OCI-M1 (cell line): Measurements from ENCODE around the gene GRAMD1A.
A peak's percentile ranks its signal among the peaks of the same experiment; 100 is the strongest.
"Not testable (repeated sequence)": the region's sequence is repeated elsewhere in the genome, so short reads cannot be mapped to it uniquely, and the experiment has no call there.

Source experiments
- DNase-seq: peaks from one replicate; lab custom pipeline; 2025; lab: John Stamatoyannopoulos, UW

Gene GRAMD1A

GRCh38 chr19:34999498-35000337 is at the start of gene GRAMD1A:
GRAMD1A (plus strand) TSS chr19:35000323; CDS start chr19:35000479, 156 bp downstream.
- peak; percentile 92 for DNase-seq

GRCh38 chr19:34953092-34953491 is 47.0 kb upstream of the GRAMD1A start:
- DNase-seq: no peak

DNA sequence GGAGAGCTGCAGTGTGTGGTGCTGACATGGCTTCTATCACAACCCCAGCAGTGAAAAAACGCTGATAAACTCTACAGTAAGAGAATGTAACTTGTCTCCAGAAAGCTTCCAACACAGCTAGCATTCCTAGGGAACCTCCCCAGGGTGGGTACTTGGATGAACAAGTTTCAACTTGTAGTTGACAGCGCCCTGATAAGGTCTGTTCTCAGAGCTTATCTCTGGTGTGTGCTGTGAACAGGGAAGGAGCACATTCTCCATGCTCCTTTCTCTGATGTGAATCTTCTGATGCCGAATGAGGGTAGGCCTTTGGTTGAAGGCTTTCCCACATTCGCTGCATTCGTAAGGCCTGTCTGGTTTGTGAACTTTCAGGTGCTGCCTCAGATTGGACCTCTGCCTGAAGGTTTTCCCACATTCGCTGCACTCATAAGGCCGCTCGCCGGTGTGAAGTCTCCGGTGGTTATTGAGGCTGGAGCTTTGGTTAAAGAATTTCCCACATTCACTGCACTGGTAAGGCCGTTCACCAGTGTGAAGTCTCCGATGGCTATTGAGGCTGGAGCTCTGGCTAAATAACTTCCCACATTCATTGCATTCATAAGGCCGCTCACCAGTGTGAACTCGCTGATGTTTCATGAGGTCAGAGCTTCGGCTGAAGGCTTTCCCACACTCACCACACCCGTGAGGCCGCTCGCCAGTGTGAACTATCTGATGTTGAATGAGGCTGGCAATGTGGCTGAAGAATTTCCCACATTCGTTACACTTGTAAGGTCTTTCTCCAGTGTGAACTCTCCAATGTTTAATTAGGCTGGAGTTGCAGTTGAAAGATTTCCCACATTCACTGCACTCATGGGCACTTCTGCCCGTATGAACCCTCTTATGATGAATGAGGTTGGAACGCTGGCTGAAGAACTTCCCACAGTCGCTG is 42.0 kb upstream of the GRAMD1A start:
- DNase-seq: no peak

GRCh38 chr19:34959021-34959420 is 41.1 kb upstream of the GRAMD1A start:
- no peak for DNase-seq

GRCh38 chr19:34960103-34960805 is 39.9 kb upstream of the GRAMD1A start:
- no peak for DNase-seq

DNA sequence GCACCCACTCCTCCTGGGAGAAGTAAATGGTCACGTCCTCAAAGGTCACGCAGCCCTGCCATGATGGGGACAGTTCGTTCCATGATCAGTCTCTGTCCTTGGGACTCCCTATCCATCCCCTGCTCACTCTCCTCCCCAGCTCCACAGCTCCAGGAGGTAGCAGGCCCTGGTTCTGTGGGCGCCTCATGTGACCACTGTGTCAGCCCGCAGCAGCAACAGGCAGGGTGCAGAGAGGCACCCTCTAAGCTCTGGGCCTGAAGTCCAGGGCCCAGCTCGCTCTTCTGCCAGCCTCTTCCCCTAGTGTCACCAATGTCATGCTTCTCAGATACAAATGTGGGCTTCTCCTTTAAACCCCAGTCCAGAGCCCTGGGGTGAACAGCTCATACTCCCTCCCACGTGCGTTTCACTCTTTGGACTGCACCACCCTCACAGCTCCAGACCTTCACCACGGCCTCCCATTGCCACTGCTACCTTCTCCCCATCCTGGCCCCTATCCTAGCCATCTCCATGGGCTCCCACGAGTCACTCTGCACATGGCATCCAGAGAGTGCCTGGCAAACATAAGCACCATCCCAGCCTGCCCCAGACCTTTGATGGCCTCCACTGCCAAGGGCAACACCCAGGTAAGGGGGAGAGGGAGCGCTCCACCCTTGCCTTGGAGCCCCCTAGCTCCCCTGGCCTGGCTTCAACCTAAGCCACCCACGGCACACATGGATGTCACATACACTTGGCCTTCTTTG is 39.0 kb upstream of the GRAMD1A start:
- DNase-seq: no peak

- peak; percentile 83 for DNase-seq
Measured at GRCh38 chr19:34961775-34962686, 38.1 kb upstream of the GRAMD1A start.

- peak; percentile 52 for DNase-seq
Measured at GRCh38 chr19:34962687-34963572, 37.2 kb upstream of the GRAMD1A start.

DNA sequence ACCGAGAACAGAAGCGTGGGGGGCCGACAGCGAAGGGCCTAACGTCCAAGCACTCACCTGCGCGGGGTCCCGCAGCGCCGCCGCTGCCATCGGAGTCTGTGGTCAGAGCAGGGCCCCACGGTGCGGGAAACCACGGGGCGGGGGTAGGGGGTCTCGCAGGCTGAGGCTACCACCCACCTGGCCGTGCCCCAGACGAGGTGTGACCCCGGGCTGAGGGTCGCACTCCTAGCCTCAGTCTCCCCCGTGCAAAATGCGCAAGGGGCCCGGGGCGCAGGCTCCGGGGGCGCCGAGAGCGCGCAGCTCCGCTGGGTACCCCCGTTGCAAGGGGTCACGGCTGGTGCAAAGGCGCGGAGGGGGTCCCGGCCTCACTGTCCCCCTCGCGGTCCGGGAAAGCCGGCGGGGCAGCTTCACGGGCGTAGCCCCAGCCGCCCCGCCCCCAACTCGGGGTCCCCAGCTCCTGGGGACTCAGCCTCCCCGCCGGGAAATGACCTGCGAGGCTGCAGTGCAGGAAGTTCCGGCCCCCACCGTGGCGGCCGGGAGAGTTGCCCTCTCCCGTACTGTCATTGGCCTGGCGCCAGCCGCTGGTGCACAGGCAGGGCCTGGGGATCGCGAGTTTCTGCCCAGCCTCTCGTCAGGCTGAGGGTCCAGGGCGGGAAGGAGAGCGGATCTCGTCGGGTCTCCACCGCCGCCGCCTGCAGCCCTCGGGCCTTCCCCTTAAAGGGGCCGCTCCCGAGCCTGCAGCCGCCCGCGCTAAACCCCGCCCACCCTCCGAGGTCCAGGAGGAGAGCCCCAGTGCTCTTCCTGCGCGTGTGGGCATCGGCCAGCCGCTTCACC is 36.3 kb upstream of the GRAMD1A start, which contains the start of gene ZNF792:
Gene ZNF792 (minus strand): TSS at position 657 of the 834 bp plus-strand sequence. CDS start 567 bp downstream, at position 90.
- DNase-seq: peak; percentile 72

DNA sequence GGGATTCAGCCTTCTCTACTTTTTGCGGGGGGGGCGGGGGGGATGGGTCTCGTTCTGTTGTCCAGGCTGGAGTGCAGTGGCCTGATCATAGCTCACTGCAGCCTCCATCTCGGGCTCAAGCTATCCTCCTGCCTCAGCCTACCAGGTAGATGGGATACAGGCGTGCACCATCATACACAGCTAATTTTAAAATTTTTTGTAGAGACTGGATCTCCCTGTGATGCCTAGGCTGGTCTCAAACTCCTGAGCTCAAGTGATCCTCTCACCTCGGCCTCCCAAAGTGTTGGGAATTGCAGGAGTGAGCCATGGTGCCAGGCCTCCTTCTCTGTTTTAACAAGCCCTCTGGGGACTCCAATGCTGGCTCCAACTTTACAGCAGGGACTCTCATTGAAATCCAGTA is 35.5 kb upstream of the GRAMD1A start:
- no peak for DNase-seq

- DNase-seq: not testable (repeated sequence)
Measured at GRCh38 chr19:34965505-34965904, 34.6 kb upstream of the GRAMD1A start.

GRCh38 chr19:34967551-34967950 is 32.6 kb upstream of the GRAMD1A start:
- DNase-seq: no peak

DNA sequence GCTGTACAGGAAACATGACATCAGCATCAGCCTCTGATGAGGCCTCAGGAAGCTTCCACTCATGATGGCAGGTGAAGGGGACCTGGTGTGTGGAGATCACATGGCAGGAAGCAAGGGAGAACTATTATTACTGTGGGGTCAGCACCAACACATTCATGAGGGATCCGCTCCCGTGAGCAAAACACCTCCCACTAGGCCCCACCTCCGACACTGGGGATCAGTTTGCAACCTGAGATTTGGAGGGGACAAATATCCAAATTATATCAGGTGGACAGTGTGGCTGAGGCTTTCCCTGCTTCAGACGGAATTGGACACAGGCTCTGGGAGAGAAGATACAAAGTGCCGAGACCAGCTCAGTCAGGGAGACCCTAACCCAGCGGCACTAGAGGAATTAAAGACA is 30.4 kb upstream of the GRAMD1A start:
- DNase-seq: no peak

DNA sequence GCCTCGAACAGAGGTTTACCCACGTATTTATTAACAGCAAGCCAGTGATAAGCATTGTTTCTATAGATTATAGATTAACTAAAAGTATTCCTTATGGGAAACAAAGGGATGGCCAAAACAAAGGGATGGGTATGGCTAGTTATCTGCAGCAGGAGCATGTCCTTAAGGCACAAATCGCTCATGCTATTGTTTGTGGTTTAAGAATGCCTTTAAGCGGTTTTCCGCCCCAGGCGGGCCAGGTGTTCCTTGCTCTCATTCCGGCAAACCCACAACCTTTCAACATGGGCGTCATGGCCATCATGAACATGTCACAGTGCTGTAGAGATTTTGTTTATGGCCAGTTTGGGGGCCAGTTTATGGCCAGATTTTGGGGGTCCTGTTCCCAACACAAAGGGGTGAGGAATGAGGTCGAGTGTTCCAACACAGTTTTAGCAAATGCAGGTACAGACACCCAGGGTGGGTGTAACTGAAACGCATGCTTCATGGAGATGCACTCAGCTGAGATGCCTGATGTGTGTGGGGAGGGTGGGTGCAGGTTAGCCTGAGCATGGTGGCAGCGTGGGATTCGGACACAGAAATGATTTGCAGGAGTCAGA is 29.8 kb upstream of the GRAMD1A start:
- DNase-seq: not testable (repeated sequence)

DNA sequence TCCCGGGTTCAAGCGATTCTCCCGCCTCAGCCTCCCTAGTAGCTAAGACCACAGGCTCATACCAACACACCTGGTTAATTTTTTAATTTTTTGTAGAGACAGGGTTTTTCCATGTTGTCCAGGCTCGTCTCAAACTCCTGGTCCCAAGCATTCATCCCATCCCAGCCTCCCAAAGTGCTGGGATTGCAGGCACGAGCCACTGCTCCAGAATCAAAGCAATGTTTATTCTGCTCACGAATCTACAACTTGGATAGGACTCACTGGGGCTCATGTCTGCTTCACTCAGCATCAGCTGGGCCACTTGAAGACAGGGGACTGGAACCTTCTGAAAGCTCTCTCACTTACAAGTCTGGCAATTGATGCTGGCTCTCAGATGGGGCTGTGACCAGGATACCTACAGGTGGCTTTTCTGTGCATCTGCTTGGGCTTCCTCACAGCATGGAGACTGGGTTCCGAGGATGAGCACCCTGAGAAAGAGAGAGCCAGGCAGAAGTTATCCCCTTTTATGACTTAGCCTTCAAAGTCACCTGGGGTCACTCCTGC is 27.9 kb upstream of the GRAMD1A start:
- no peak for DNase-seq

DNA sequence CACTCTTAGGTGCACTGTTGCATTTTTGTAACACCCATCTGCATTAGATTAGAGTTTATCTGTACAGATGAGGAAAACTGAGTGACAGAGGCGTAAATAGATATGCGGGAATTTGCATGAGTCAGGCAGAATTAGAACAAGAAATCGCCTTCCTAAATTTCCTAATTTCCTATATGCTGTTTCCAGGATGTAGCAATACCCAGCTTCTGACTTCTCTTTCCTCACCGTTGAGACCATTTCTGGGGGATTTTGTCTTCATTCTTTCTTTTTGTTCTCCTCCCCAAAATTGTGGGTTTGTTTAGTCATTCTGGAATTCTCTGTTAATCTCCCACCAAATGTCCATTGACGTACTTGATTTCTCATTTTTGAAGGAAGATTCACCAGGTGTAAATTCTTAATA is 25.5 kb upstream of the GRAMD1A start:
- DNase-seq: no peak

DNA sequence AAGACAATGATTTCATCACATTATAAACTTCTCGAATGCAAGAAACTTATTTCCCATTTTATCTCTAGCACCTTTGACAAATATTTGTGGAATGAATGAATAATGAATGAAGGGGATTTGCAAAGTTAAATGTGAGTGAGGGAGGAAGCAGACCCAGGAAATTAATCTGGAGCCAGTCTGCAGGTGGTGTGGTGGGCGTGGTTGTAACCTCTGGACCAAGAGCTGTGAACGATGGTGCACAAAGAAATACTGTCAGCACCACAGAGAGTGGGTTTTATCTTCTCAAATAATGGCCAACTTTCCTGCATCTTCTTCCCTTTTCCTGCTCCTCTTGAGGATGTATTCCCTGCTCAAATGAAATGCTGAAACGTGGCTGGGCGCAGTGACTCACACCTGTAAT is 25.1 kb upstream of the GRAMD1A start:
- DNase-seq: no peak

- DNase-seq: peak; percentile 19
Measured at GRCh38 chr19:34976611-34977010, 23.5 kb upstream of the GRAMD1A start.
